Left renal pelvis (tissue), 4 donors: ENCODE data around the gene DCAF6. TPM values are rescaled to one million over a fixed set of nuclear protein-coding genes. Genes with fewer than 3 reads are reported as not detected.
"Not testable (repeated sequence)": the region's sequence is repeated elsewhere in the genome, so short reads cannot be mapped to it uniquely, and the experiment has no call there.

Experiments used
- DNase-seq, 4 donors: peaks; one replicate each; pipeline ENCODE4 v3.0.0-alpha.2; 2013; ENCODE audit warnings: low read depth in 4 of 4, low spot score in 3 of 4
- polyA plus RNA-seq, 4 donors: library from polyadenylated mRNA; unstranded; fragments of 120-200 nt; gene quantifications; one replicate each; pipeline ENCODE4 v1.2.1, GENCODE V29; 2013; ENCODE audit not compliant: insufficient read length in 4 of 4

Gene DCAF6
- 10 to 100 TPM; 57.1 to 79.0 (median 77.6) TPM for polyA plus RNA-seq

GRCh38 chr1:167936068-167936929, at the start of gene DCAF6:
Gene DCAF6 (plus strand): TSS chr1:167936683. CDS start chr1:167936912, 229 bp downstream.
- peak; percentile 98 to 99 (median 98) for DNase-seq

- DNase-seq, result not testable (repeated sequence)
These were observed 49.3 kb upstream of the DCAF6 start for GRCh38 chr1:167887187-167887586.

- no peak for DNase-seq
These were observed 46.1 kb upstream of the DCAF6 start for GRCh38 chr1:167890400-167890799.

- no peak for DNase-seq
These were observed 42.7 kb upstream of the DCAF6 start for GRCh38 chr1:167893798-167894197.

- DNase-seq, result no peak
These were observed 37.8 kb upstream of the DCAF6 start for GRCh38 chr1:167898578-167899222.

GRCh38 chr1:167899253-167899681, 37.2 kb upstream of the DCAF6 start:
- DNase-seq, result no peak

- DNase-seq, result no peak
These were observed 35.6 kb upstream of the DCAF6 start for GRCh38 chr1:167900907-167901306.

GRCh38 chr1:167904652-167905130, 31.8 kb upstream of the DCAF6 start:
- DNase-seq, result no peak

- no peak for DNase-seq
These were observed 31.3 kb upstream of the DCAF6 start for GRCh38 chr1:167905182-167905581.

GRCh38 chr1:167905671-167906070, 30.8 kb upstream of the DCAF6 start:
- no peak for DNase-seq

GRCh38 chr1:167909691-167910180, 26.7 kb upstream of the DCAF6 start:
- DNase-seq, result no peak

GRCh38 chr1:167910530-167910929, 26.0 kb upstream of the DCAF6 start:
- DNase-seq, result no peak

GRCh38 chr1:167911413-167911812, 25.1 kb upstream of the DCAF6 start:
- no peak for DNase-seq

- no peak for DNase-seq
These were observed 24.2 kb upstream of the DCAF6 start for GRCh38 chr1:167912294-167912693.

GRCh38 chr1:167913895-167914496, 22.5 kb upstream of the DCAF6 start, which contains the start of gene ADCY10:
Gene ADCY10 (minus strand): TSS chr1:167914134. CDS start chr1:167905140, 8,994 bp downstream.
- DNase-seq, result no peak

GRCh38 chr1:167915569-167915968, 20.9 kb upstream of the DCAF6 start:
- no peak for DNase-seq

GRCh38 chr1:167916766-167917511, 19.5 kb upstream of the DCAF6 start:
- DNase-seq, result no peak

GRCh38 chr1:167922023-167922422, 14.5 kb upstream of the DCAF6 start:
- no peak for DNase-seq

- no peak for DNase-seq
These were observed 13.8 kb upstream of the DCAF6 start for GRCh38 chr1:167922611-167923074.
